Activated naive CD4-positive, alpha-beta T cell treated with Interleukin-2 at 50 U/mL for 16 hours (primary cell): Measurements from ENCODE around the gene RPL11.

Experiments
- DNase-seq: peaks from one replicate; pipeline ENCODE4 v3.0.0-alpha.2; 2020

RPL11 gene

GRCh38 chr1:23736437-23737134 lies 45.0 kb downstream of the RPL11 start:
- DNase-seq = no peak

GRCh38 chr1:23741609-23742008 lies 50.0 kb downstream of the RPL11 start:
- no peak for DNase-seq

GRCh38 chr1:23742670-23743286 lies 51.2 kb downstream of the RPL11 start:
- no peak for DNase-seq

- DNase-seq = peak; percentile 81
These were observed 51.9 kb downstream of the RPL11 start, which contains the start of gene ELOA for GRCh38 chr1:23743287-23744152. Gene ELOA, plus strand, starts transcription at chr1:23743471. Its CDS starts 33 bp downstream, at chr1:23743504.

GRCh38 chr1:23745515-23745914 lies 53.9 kb downstream of the RPL11 start:
- no peak for DNase-seq
